UCSD-AML1 (cell line): ENCODE measurements around the gene GRK7.
"Not testable (repeated sequence)": the region's sequence is repeated elsewhere in the genome, so short reads cannot be mapped to it uniquely, and the experiment has no call there.

ENCODE experiments used
- DNase-seq: peaks from one replicate; lab custom pipeline; 2025; ENCODE audit not compliant: unreplicated experiment; lab: John Stamatoyannopoulos, UW

Gene GRK7

GRCh38 chr3:141754032-141754431 lies 9.2 kb upstream of the GRK7 start:
- DNase-seq = no peak

DNA sequence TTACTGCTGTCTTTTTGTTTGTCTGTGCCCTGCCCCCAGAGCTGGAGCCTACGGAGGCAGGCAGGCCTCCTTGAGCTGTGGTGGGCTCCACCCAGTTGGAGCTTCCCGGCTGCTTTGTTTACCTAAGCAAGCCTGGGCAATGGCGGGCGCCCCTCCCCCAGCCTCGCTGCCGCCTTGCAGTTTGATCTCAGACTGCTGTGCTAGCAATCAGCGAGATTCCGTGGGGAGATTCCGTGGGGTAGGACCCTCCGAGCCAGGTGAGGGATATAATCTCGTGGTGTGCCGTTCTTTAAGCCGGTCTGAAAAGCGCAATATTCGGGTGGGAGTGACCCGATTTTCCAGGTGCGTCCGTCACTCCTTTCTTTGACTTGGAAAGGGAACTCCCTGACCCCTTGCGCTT lies 656 bp upstream of the GRK7 start:
- not testable (repeated sequence) for DNase-seq

- no peak for DNase-seq
Observed at GRCh38 chr3:141764045-141764444, 837 bp downstream of the GRK7 start.

- DNase-seq = no peak
Observed at GRCh38 chr3:141764465-141764864, 1.3 kb downstream of the GRK7 start.

DNA sequence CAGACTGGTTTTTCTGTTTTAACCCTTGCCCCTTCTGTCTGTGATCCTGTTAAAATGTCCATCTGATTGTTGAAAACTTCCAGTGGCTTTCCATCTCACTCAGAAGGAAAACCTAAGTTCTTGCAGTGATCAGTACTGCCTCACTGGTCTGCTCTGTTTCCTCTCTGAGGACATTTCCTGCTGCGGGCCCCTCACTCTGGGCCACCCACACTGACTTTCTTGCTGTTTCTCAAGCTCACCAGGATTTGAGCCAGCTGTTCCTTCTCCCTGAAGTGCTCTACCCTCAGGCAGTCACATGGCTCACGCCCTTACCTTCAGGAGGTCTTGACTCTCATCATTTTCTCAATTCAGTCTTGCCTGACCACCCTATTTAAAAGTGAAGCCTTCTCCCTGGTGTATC lies 1.8 kb downstream of the GRK7 start:
- peak; percentile 33 for DNase-seq

DNA sequence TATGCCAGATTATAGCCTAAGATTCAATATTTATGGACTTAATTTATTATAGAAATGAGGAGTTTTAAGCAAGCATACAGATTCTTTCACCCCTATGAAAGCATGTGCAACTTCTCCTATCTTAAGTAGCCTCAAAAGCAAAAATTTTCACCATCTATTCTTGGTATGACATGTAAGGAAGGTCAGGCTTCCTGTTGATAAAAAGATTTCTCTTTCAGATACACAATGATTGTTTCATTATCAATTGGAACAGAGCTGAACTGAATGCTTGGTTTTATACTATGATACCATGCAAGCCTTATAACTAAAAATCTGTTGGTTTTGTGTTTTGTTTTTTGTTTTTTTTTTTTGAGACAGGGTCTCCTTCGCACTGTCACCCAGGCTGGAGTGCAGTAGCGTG lies 3.9 kb downstream of the GRK7 start:
- DNase-seq = no peak

DNA sequence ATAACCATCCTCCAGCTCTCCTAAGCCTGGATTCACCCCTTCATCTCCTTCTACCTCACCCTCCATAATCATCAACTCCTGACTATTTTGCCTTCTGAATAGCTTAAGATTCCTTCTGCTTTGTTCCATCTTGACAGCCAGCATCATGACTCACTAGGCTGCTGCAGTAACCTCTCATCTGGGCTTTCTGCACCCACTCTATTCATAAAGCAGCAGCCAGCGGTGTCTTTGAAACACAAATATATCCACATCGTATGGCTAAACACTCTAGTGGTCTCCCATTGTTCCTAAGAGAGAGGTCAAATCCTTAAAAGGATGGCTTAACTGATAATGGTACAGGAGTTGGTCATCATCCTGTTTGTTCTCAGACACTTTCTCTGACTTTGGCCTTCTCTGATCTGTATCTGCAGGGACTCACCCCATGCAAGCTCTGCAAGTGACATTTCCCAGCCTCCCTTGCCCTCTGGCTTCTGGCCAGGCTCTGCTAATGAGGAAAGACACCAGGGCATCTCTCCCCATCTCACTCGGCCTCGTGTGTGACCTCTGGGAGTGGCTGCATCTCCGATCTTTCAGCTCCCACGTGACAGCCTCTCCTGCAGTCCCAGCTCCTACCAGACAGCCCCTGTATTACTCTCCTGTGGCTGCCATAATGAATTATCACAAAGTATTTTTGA lies 6.2 kb downstream of the GRK7 start:
- no peak for DNase-seq

DNA sequence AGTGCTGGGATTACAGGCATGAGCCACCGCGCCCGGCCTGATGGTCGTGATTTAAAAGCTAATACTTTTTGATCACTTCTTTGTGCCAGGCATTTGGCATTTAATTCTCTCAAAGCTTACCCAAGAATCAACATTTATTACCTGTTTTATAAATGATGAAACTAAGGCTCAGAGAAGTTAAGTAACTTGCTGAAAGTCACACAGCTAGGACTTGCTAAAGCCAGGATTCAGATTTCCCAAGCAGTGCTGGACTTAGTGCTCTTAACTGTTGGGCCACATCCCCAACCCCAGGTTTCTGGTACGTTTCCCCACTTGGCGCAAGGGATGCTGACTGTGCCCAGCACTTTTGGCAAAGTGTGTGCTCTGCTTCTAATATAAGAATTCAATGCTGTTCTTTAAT lies 10.5 kb downstream of the GRK7 start:
- DNase-seq = no peak

- no peak for DNase-seq
Observed at GRCh38 chr3:141776376-141776775, 13.2 kb downstream of the GRK7 start.

GRCh38 chr3:141776885-141777284 lies 13.7 kb downstream of the GRK7 start:
- DNase-seq = no peak

DNA sequence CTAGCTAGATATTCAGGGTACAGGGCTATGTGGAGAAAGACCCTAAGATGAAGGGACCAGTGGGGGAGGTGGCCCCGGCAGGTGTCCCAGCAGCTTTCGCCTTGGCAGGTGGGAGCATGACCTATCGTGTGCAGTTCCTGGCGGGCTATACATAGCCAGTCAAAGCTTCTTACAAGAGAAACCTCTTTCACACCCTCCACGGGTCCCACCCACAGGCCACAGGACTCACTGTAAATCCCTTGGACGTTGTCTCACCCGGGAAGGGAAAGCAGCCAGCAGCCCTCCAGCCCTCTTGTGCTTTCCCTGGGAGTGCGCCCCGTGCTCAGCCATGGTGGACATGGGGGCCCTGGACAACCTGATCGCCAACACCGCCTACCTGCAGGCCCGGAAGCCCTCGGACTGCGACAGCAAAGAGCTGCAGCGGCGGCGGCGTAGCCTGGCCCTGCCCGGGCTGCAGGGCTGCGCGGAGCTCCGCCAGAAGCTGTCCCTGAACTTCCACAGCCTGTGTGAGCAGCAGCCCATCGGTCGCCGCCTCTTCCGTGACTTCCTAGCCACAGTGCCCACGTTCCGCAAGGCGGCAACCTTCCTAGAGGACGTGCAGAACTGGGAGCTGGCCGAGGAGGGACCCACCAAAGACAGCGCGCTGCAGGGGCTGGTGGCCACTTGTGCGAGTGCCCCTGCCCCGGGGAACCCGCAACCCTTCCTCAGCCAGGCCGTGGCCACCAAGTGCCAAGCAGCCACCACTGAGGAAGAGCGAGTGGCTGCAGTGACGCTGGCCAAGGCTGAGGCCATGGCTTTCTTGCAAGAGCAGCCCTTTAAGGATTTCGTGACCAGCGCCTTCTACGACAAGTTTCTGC lies 15.0 kb downstream of the GRK7 start:
- no peak for DNase-seq

DNA sequence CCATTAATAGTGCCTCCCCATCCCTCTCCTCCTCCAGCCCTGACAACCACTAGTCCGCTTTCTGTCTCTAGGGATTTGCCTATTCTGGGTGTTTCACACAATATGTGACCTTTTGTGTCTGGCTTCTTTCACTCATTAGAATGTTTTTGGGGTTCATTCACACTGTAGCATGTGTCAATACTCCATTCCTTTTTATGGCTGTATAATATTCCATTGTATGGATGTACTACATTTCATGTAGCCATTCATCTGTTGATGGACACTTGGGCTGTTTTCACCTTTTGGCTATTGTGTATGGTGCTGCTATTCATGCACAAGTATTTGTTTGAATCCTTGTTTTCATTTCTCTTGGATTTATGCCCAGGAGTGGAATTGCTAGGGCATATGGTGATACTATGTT lies 16.5 kb downstream of the GRK7 start:
- no peak for DNase-seq

- DNase-seq = no peak
Observed at GRCh38 chr3:141782386-141782932, 19.3 kb downstream of the GRK7 start.

- no peak for DNase-seq
Observed at GRCh38 chr3:141783632-141784031, 20.4 kb downstream of the GRK7 start.

DNA sequence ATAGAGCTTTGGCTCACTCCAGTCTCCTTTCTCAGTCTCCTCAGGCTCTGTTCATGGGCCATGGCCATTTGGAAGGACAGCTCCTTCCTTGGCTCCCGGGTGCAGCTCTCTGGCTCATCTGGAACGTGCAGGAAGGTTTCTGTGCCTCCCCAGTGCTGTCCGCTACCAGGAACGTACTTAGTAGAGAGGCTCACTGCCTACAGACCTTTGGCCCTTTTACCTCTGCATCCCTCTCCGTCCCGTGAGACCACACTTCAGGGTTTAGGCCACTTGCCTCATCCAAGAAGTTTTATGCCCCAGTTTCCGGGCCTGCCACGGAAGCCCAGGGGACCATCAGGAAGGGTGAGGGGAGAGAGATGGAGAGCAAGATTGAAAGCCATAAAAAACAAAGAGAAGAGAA lies 20.9 kb downstream of the GRK7 start:
- no peak for DNase-seq

DNA sequence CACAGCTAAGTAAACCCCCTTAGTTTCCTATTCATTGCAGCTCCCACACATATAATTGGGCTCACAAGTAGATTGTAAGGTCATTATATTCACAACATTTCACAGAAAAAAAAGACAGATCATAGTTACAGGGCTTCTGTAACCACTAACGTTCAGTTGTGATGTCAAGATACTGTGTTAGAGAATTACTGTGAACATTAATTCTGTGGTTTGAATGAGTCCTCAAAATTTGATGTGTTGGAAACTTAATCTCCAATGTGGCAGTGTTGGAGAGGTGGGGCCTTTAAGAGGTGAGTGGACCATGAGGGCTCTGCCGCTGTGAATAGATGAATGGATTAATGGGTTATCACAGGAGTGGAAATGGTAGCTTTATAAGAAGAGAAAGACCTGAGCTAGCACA lies 21.3 kb downstream of the GRK7 start:
- no peak for DNase-seq

- DNase-seq = no peak
Observed at GRCh38 chr3:141788149-141788548, 24.9 kb downstream of the GRK7 start.

- DNase-seq = not testable (repeated sequence)
Observed at GRCh38 chr3:141788750-141789149, 25.5 kb downstream of the GRK7 start.

- no peak for DNase-seq
Observed at GRCh38 chr3:141789281-141789680, 26.1 kb downstream of the GRK7 start.

DNA sequence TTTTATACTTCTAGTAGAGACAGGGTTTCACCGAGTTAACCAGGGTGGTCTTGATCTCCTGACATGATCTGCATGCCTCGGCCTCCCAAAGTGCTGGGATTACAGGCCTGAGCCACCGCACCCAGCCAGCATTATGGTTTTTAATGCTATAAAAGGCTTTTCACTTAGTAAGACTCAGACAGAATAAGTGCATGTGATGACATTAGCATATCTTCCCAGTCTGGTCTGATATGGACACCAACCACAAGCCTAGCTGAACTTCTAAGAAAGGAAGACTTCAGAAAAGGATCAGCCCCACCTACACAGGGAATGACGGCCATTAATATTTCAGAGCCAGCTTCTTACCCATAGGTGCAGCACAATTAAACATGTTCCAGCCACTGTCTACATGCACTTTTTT lies 27.0 kb downstream of the GRK7 start:
- DNase-seq = no peak

DNA sequence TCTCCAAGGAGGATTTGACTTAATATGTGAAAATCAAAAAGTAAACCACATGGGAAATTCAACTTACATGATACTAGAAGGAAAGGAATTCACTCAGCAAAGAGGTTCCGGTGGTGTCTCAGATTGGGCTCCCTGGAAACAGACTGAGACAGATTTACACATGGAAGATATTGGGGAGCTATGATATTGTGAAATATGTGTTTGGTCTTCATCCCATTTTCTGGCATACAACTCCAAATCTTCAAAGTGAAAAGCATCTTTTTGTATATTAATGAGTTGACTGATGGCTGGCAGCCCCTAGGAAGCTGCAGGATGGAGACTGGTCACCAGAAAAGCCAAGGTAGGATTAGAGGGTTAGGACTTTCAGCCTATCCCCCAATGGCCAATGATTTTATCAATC lies 29.3 kb downstream of the GRK7 start:
- DNase-seq = no peak
